Measurements from ENCODE around the gene AFAP1L2. TPM values are rescaled to one million over a fixed set of nuclear protein-coding genes. Genes with fewer than 3 reads are reported as not detected.

The AFAP1L2 gene
- polyA plus RNA-seq, 1 experiment = 0.22 TPM

DNA sequence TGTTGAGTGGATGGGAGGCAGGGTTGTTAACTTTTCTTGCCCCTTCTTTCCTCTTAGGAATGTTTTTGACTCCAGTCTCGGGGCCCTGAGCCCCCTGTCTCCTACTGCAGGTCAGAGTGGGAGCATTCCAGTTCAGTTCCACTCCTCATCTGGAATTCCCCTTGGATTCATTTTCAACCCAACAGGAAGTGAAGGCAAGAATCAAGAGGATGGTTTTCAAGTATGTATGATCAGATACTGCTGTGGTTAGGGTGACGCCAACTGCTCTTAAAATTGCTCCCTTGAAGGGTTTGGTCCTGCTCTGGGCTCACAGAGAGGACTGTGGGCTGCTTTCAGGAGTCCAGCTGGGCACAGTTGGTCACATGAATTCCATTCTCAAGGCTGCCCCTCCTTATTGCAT lies 143.2 kb downstream of the AFAP1L2 start:
- CTCF ChIA-PET = interaction anchor here (2.0 kb wide), 1 partner anchor 43 kb away, joined by 8 read pairs; no protein-coding TSS in a partner anchor
- Histone ChIP-seq H3K27me3 (ENCODE audit: control insufficient read depth, insufficient read depth, low read length) (no peaks in the 10 kb centered on the region), H3K36me3 (ENCODE audit: control insufficient read depth, insufficient read depth, low read length) (no peaks in the 10 kb centered on the region), H3K4me3 (ENCODE audit: low read depth, low read length) (no peak overlapping the region)
- DNase-seq (ENCODE audit: low read depth) = peak; percentile 43
- TF ChIP-seq, protein P1, sequence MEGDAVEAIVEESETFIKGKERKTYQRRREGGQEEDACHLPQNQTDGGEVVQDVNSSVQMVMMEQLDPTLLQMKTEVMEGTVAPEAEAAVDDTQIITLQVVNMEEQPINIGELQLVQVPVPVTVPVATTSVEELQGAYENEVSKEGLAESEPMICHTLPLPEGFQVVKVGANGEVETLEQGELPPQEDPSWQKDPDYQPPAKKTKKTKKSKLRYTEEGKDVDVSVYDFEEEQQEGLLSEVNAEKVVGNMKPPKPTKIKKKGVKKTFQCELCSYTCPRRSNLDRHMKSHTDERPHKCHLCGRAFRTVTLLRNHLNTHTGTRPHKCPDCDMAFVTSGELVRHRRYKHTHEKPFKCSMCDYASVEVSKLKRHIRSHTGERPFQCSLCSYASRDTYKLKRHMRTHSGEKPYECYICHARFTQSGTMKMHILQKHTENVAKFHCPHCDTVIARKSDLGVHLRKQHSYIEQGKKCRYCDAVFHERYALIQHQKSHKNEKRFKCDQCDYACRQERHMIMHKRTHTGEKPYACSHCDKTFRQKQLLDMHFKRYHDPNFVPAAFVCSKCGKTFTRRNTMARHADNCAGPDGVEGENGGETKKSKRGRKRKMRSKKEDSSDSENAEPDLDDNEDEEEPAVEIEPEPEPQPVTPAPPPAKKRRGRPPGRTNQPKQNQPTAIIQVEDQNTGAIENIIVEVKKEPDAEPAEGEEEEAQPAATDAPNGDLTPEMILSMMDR (IDR thresholded peaks at IDR 0.05; ENCODE audit: insufficient read depth, low read depth, low read length) = no peak
- POLR2A ChIA-PET = no interaction called here

- Histone ChIP-seq H3K27me3 (ENCODE audit: control insufficient read depth, insufficient read depth, low read length) (no peaks in the 10 kb centered on the region), H3K36me3 (ENCODE audit: control insufficient read depth, insufficient read depth, low read length) (no peaks in the 10 kb centered on the region), H3K4me3 (ENCODE audit: low read depth, low read length) (no peak overlapping the region)
- ChIA-PET POLR2A (no interaction called here), CTCF (interaction anchor here (2.0 kb wide), 1 partner anchor 44 kb away, joined by 8 read pairs; no protein-coding TSS in a partner anchor)
- no peak for DNase-seq (ENCODE audit: low read depth)
- TF ChIP-seq, protein P1 (IDR thresholded peaks at IDR 0.05; ENCODE audit: insufficient read depth, low read depth, low read length) = no peak
Measured at GRCh38 chr10:114260366-114260765, 143.9 kb downstream of the AFAP1L2 start.

DNA sequence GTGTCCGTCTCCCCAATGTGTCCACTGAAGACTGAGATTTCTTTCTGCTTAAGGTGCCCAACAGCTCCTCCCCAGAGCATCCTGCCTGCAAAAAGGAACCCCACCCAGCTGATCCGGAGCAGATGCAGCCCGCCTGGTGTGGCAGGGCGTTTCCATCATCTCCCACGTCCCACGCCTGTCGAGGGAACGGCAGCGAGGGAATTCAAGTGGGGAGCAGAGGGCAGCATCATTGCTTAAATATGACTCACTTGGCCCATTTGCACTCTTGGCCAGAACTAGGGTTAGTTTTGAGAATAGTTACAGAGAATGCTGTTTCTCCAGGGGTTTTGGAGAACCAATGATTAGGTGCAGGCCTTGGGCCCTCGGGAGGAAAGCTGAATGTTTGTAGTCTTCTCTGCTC lies 144.5 kb downstream of the AFAP1L2 start:
- Histone ChIP-seq H3K4me3 (ENCODE audit: low read depth, low read length) (no peak overlapping the region), H3K36me3 (ENCODE audit: control insufficient read depth, insufficient read depth, low read length) (no peaks in the 10 kb centered on the region), H3K27me3 (ENCODE audit: control insufficient read depth, insufficient read depth, low read length) (no peaks in the 10 kb centered on the region)
- TF ChIP-seq, protein P1 (IDR thresholded peaks at IDR 0.05; ENCODE audit: insufficient read depth, low read depth, low read length) = no peak
- peak; percentile 58 for DNase-seq (ENCODE audit: low read depth)
- POLR2A ChIA-PET = no interaction called here
- CTCF ChIA-PET = interaction anchor here (2.0 kb wide), 1 partner anchor 44 kb away, joined by 8 read pairs; no protein-coding TSS in a partner anchor

DNA sequence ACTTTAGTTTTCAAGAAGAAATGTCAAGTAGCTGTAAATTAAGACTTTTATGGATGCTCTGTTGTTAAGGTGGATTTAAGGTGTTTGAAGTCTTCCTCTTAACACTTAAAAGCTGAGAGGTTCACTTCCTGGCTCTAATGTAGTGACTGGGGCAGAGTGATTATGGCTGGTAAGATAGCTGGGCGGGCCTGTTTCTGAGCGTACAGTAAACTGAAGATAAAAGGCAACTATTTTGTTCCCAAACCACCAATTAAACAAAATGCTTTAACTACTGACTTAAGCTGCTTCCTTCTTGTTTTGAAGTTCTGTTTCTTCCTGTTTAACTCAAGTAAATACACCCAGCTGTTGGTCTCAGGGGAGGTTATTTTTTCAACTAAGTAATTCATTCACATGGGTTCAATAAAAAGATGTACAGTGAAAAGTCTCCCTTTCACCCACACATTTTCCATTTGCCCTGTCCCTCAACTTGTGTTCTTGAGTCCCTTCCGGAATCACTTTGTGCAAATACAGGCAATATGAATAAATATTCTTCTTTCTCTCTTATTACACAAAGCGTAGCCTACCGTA lies 145.9 kb downstream of the AFAP1L2 start:
- no peak for DNase-seq (ENCODE audit: low read depth)
- CTCF ChIA-PET = interaction anchor here (0.8 kb wide), 1 partner anchor 46 kb away, joined by 4 read pairs; no protein-coding TSS in a partner anchor
- no peaks in the 10 kb centered on the region for H3K36me3 ChIP-seq (ENCODE audit: control insufficient read depth, insufficient read depth, low read length)
- TF ChIP-seq, protein P1 (IDR thresholded peaks at IDR 0.05; ENCODE audit: insufficient read depth, low read depth, low read length) = no peak
- no peak overlapping the region for H3K4me3 ChIP-seq (ENCODE audit: low read depth, low read length)
- no peaks in the 10 kb centered on the region for H3K27me3 ChIP-seq (ENCODE audit: control insufficient read depth, insufficient read depth, low read length)
- POLR2A ChIA-PET = interaction anchor here (0.7 to 0.8 kb wide), 2 partner anchors 25 to 62 kb away, joined by 4 to 5 read pairs; no protein-coding TSS in a partner anchor

DNA sequence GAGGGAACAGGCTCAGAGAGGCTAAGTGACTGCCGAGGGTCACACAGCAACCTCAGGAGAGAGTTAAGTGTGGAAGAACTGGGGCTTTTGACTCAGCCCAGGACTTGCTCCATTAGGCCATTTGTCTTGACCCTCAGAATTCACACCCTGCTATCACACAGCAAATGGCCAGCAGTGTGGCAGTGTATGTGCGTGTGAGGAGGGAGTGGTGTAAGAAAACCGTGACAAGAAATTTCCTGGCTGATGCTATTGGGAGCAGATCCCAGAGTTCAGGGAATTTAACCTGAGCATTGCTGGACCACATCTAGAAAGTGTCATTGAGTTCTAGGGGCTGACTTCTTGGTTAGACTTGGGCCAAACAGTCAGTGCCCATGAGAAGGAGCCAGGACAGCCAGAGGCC lies 146.8 kb downstream of the AFAP1L2 start:
- Histone ChIP-seq H3K4me3 (ENCODE audit: low read depth, low read length) (no peak overlapping the region), H3K36me3 (ENCODE audit: control insufficient read depth, insufficient read depth, low read length) (no peaks in the 10 kb centered on the region), H3K27me3 (ENCODE audit: control insufficient read depth, insufficient read depth, low read length) (no peaks in the 10 kb centered on the region)
- DNase-seq (ENCODE audit: low read depth) = no peak
- CTCF ChIA-PET = no interaction called here
- POLR2A ChIA-PET = no interaction called here
- TF ChIP-seq, protein P1 (IDR thresholded peaks at IDR 0.05; ENCODE audit: insufficient read depth, low read depth, low read length) = no peak

Data from BJ (cell line).